HG03354 (cell line): ENCODE measurements around the gene RBM20.
A peak's percentile ranks its signal among the peaks of the same experiment; 100 is the strongest.
"Not testable (repeated sequence)": the region's sequence is repeated elsewhere in the genome, so short reads cannot be mapped to it uniquely, and the experiment has no call there.

ENCODE experiments used
- ATAC-seq: cut with Tn5 transposase; IDR thresholded peaks from one replicate; pipeline ENCODE4 v1.9.1; 2021; ENCODE audit warnings: mild to moderate bottlenecking; ENCODE audit not compliant: unreplicated experiment, poor library complexity, severe bottlenecking

RBM20 gene

DNA sequence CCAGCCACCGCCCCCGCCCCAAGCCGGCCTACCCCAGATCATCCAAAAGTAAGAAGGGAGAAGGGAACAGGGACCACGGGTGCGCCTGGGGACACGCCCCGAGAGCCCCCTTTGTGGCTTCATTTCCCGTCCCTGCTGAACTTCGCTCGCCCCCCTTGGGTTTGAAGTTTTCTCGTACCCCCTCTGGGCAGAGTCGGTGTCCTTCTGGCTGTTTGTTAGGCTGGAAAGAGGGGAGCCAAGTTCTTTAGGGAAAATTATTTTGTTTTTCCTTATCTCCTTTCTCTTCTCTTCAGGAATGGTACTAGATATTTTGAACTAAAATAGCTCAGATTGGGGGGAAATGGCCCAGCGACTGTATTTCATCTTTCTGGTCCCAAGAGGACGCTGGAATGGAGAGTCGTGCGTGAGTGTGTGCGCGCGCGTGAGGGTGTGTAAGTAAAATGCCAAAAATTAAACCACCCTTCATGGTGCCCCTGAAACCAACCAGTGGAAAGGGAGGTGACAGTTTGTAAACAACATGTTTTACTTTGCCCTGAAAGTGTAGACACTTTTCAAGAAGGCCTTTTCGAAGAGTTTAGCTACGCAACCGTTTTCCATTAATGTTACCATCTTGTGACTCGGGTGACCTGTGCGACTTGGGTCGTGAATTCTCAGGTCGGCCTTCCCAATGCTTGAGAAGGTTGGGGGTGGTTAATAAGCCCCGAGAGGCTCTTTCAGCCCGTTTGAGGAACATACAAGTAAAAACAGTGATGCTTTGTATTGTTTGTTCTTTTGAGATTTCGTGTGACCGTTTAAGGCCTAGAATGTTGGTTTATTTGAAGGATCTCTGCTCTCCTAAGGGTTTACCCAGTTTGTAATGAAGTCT is 694 bp downstream of the RBM20 start:
- ATAC-seq, result no peak

DNA sequence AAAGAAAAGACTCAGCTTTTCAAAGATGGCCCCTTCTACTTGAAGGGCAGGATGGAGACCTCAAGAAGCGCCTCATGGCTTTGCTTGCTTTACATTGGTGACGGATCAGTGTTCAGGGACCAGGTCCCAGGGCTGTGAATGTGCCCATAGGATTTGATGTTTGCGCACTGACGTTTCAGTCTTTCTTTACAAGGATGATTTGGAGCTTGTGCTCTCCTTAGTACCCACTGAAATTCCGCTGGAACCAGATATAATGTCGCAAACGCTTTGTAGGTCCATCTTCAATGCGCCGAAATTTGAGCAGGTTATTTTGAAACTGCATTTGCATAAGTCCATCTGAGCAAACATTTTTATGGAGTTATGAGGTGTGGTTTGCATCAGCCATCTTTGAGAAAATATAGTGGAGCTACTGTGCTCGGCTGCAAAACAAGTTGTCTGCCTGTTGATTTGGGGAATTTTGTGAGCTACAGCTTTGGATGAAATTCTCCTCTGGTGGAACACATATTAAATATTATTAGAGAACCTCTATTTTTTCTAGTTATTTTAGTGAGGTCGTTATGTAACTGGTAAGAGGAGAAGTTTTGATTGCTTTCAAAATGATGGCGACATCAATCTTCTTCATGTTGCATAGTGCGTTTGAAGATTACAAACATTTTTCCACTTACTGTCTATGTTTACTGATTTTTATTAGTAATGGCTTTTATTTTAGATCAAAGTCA is 2.4 kb downstream of the RBM20 start:
- ATAC-seq, result no peak

DNA sequence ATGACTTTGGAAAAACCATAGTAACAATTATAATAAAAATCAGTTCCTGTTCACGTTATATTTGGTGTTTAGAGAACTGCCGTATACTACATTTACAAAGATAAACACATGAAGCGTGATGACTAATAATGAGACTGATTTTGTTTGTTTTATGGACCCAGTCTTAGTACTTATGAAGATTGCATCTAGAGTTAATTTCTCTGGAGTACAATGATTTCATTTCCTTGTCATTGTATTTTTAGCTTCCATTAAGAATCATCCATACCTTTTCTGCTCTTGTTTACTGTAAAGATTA is 2.9 kb downstream of the RBM20 start:
- no peak for ATAC-seq

DNA sequence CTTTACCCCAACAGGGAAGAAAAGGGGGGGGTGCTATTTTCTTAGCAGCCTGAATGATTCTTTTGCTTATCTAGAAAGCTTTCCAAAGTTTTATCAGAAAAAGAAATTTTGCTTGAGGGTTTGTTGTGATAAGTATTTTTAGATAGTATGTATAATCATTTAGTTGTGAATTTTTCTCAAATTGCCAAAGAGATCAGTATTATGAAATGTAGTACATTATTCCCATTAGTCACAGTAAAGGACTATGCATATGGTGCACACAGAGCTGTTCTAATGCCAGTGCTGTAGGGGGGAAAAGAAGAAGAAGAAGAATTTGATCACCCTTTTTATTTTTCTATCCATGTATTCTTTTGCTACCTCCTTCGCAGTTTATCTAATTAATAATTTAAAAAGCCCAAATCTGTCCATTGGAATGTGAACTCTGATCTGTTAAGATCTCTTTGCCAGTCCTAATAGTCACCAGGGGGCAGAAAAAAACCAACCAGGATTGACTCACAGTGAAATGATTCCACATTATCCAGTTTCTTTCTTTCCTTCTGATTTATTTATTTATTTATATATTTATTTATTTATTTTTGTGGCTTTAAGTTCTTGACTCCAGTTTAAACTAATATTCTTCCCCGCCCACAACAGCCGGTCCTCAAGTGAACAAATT is 4.7 kb downstream of the RBM20 start:
- no peak for ATAC-seq

DNA sequence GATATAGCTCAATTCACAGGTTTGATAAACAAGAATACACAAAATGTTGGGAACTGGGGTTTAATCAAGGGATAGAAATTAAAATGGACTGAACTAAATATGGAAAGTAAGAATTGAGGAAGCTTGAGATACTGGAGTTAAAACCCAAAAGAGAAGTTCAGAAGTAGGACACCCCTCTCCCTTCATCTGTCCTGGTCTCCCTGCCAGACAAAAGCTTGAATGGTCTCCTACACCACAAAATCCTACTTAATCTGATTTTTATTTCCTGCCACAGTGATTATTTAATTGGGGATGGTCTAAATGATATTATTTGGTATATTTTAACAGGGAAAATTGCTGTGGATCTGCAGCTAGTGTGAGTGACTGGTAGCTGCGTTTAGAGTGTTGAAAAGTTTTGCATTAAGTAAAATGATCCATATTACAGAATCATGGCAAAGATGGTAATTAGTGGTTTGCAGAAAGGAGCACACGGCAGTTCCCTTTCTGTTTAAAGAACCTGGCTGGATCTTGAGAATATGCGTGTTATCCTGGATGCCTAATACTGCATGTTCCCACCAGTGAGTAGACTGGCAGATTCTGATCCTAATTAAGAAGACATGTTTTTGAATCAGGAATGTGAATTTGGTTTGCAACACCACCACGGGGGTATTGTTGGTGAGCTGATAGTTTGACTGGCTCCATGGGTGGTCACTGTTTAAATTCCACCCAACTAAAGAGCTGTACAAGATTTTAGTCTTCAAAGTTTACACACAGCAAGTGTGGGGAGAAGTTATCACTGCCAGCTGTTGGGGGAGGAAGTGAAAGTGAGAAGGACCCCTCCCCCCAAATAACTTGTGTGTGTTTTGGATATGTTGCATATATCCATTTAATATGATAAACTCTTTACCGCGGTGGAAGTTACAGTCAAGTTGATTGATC is 5.5 kb downstream of the RBM20 start:
- no peak for ATAC-seq

DNA sequence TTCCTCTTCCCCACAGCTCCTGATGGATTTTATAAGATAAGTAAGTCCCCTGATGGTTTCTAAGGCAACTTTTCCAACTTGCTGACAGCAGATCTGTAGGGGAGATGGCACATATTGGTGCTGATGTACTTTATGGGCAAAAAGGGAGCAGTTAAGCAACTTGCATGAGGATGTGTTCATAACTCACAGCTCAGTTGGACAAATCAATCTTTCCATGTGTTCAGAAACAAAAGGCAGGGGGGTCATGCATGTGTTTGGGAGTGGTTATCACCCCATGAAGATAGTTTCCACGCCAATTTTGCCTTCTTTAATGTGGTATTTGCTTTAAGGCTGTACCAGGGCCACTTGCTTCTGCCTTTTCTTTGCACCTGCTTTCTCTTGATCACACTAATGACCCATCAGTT is 6.1 kb downstream of the RBM20 start:
- no peak for ATAC-seq

DNA sequence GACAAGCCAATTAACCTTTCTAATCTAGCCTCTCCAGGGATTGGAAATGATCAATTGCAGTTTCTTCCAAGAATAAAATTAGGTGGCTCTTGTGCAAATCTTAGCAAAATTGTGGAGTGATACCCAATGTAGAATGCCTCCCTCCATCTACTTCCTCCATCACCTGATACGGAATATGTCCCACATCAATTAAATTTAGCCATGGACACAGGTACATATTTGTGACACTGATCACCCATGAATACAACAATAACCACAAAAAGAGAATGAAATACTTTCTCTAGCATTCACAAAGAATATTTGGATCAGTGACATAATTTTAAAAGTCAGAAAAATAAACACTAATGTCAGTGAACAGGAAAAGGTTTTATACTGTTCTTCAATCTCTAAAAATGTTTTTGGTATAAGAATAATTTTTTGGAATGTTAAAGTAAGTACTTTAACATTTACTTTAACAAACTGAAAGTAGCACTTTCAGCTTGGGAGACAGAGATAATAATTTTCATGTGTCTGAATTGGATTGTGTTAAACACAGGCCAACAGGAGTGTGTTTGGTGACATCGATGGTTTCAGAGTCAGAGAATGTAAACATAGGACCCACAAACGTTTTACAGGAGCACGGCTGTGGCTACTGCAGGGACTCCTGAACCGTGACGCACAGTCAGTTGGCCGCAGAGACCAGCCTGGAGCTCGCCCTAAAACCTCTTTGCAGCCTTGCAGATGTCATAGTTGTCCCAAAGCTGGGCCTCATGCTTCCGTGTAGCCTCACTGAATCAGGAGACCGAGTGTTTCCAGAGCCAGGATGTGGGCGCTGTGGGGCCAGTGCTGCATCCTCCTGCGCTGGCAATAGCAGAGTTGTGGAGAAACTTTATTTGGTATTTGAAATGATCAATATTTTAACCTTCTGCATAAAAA is 7.2 kb downstream of the RBM20 start:
- ATAC-seq, result peak; percentile 79

DNA sequence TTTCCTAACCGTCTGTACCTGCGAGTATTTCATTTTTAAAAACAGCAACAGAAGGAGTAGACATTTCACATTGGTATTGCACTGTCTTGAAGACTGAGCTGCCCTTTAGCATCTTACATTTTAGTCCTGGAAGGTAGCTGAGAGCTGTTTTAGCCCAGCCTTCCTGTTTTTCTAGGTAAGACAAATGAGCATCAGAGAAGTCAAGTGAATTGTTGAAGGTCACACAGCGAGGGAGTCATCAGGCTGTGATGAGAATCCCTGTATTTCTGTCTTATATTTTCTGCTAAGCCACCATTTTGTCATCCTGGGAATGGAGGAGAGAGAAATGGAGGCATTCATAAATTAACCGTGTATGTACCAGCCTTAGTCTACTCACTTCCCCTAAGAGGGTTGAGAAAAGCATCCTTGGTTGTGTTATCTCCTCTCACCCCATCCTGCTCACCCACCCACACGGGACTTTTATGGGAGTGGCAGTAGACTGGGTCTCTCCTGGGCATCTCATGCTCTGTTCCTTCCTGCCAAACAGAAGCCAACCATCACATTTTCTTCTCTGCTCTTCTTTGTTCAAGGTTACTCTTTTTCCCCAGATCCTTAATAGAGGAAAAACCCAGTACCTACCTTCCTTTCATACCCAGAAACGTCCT is 8.5 kb downstream of the RBM20 start:
- no peak for ATAC-seq

DNA sequence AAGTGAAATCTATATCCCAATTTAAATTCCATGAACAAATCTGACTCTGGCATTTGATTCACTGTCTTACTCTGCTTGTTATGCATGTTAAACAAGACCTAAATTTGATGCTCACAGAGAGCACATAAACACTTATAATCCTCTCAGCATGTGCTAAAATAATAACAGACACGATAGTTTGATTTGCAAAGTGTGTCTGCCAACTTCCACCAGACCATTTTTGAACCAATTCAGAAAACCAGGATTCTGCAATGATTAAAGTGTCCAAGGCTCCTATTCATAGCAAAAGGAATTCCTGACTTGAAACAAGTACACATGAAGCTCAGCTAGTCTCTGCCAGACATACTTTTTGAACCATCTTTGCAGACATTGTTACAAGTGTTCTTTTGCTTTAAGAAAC is 11.2 kb downstream of the RBM20 start:
- ATAC-seq, result no peak

DNA sequence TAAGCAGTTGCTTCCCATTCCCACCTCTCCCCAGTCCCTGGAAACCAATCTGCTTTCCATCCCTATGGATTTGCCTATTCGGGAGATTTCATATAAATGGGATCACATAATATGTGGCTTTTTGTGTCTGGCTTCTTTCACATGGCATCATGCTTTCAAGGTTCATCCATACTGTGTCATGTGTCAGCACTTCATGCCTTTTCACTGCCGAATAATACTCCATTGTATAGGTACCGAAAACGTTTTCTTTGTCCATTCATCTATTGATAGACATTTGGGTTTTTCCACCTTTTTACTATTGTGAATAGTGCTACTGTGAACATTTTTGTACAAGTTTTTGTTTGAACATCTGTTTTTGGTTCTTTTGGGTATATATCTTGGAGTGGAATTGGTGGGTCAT is 12.5 kb downstream of the RBM20 start:
- no peak for ATAC-seq

DNA sequence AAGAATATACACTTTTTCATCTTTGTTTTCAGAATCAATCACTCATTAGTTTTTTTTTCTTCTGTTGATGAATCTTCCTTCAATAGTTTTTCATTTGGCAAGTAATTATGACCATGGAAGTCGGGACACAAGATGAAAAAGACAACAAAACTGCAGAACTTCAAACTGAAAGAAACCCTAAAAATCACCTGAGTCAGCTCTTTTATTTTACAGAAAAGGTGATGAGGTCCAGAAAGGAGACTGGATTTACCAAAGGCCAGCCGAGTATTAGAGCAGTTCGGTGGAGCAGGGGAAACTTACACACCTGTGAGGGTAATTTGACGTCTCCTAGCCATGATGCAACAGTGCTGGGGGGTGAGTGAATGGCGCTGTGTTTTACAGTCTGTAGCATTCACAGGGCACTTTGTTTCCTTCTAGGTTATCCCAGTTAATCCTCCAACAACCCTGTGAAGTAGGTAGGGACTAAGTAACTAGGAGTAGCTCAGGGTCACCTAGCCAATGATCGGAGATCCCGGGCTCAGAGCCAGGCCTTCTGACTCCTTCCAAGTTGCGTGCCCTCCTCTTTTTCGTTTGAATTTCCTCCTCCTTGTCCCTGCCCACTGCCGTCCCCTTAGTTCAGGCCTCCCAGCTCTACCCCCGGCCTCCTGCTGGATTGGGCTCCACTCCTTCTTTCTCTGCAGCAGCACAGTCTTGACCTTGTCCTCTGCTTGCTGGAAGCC is 14.0 kb downstream of the RBM20 start:
- no peak for ATAC-seq

DNA sequence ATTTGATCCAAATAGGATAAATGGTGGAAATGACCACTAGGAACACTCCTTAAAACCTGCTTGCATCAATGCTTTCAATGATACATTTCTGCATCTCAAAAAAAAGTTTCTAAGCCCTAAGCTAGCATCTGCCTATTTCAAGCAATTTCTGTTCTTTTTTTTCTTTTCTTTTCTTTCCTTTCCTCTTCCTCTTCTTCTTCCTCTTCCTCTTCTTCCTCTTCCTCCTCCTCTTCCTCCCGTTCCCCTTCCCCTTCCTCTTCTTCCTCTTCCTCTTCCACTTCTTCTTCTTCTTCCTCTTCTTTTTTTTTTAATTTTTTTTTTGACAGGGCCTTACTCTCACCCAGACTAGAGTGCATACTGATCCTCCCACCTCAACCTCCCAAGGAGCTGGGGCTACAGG is 15.4 kb downstream of the RBM20 start:
- no peak for ATAC-seq

DNA sequence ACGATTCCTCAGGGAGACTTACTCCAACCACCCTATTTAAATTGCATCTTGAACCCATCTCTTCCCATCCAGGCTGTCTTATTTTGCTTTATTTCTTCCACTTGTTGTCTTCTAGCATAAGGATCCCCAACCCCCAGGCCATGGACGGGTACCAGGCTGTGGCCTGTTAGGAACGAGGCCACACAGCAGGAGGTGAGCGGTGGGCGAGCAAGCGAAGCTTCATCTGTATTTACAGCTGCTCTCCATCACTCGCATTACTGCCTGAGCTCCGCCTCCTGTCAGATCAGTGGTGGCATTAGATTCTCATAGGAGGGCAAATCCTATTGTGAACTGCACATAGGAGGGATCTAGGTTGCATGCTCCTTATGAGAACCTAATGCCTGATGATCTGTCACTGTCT is 16.2 kb downstream of the RBM20 start:
- ATAC-seq, result not testable (repeated sequence)

DNA sequence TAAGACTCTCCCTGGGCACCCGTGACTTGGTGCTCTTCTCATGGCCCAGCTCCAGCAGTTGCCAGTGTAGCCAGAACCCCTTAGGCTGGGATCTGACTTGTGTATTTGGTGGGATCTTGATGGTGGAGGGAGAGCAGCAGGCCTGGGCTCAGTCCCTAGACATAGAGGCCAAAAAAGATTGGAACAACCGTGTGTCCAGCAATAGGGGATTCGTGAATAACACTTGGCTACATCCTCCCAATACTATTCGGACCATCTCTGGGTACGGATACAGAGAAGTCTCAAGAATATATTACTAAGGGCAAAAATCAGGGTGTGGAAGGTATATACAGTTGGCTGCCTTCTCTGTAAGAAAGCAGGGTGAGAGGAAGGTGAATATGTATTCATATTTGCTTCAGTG is 17.2 kb downstream of the RBM20 start:
- ATAC-seq, result no peak

DNA sequence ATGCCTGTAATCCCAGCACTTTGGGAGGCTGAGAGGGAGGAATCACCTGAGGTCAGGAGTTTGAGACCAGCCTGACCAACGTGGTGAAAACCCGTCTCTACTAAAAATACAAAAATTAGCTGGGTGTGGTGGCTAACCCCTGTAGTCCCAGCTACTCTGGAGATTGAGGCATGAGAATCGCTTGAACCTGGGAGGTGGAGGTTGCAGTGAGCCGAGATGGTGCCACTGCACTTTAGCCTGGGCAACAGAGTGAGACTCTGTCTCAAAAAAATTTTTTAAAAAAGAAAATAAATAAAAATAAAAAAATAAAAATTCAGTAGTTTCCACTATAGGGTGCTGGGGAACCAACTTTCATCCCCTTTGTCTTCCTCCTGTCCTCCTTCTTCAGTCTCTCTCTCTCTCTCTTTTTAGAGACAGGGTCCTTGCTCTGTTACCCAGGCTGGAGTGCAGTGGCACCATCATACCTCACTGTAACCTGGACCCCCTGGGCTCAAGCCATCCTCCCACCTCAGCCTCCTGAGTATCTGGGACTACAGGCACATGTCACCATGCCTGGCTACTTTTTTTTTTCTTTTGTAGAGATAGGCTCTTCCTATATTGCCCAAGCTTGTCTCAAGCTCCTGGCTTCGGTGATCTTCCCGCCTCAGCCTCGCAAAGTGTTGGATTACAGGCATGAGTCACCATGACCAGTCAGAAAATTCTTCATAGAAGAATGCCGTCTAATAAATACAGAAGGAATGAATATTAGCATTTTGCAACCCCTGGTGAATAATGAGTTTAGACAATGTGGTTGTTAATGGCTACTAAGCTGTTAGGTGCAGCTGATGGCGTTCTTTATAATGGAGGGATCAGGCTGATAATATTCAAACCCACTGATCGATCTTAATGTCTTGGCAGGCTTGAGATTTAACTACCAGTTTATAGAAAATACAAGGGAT is 20.6 kb downstream of the RBM20 start:
- no peak for ATAC-seq

DNA sequence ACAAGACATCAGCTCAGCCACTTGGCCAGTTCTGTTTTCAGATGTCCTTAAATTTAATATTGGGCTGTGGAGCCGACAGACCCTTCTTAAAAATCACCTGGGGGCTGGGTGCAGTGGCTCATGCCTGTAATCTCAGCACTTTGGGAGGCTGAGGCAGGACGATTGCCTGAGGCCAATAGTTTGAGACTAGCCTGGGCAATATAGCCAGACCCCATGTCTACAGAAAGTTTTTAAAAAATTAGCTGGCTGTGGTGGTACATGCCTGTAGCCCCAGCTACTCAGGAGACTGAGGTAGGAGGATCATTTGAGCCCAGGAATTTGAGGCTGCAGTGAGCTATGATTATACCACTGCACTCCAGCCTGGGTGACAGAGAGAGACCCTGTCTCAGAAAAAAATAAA is 22.1 kb downstream of the RBM20 start:
- ATAC-seq, result not testable (repeated sequence)

DNA sequence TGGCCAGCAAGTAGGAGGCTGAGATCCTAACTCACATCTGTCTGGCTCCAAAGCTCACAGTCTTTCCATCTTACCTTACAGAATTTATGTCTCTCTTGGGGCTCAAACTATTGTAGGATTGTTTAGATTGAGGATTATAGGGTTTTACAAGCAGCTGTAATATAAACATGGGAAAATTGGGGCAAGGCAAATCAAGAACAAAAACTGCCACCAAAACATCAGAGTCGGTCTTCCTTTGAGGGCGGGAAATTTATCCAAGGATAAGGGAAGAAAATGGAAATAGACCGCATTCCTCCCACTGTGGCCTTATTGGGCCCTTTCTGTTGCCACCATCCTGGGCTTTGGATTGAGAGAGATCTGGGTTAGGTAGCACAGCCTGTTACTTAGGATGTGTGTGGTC is 22.5 kb downstream of the RBM20 start:
- no peak for ATAC-seq
